ENCODE results near the gene SLC16A8.

The SLC16A8 gene

GRCh38 chr22:38077096-38077495 is 6.9 kb downstream of the SLC16A8 start:
- Histone ChIP-seq H3K4me1 (ENCODE audit: insufficient read depth, low read length) (no peaks in the 10 kb centered on the region), H4K20me1 (ENCODE audit: insufficient read depth, low read length) (no peaks in the 10 kb centered on the region), H3K4me2 (ENCODE audit: insufficient read depth, low read length) (no peak overlapping the region), H3K36me3 (ENCODE audit: insufficient read depth, low read length) (no peaks in the 10 kb centered on the region), H3K9me3 (ENCODE audit: insufficient read depth, low read length, severe bottlenecking) (no peaks in the 10 kb centered on the region), H3K27ac (ENCODE audit: low read length) (no peak overlapping the region), H2AFZ (ENCODE audit: low read depth, low read length) (no peak overlapping the region), H3K79me2 (ENCODE audit: insufficient read depth, low read length) (no peaks in the 10 kb centered on the region), H3K27me3 (ENCODE audit: insufficient read depth, low read length, poor library complexity) (no peaks in the 10 kb centered on the region), H3K4me3 (ENCODE audit: low read depth in 1 of 2, low read length in 2 of 2) (no peak overlapping the region), H3K9ac (ENCODE audit: low read depth, low read length) (no peak overlapping the region)
- DNase-seq (no peak), ATAC-seq (ENCODE audit: insufficient read depth, low read depth) (no peak)
- TF ChIP-seq CTCF (IDR thresholded peaks at IDR 0.05; ENCODE audit: borderline replicate concordance, extremely low read depth, low read length, poor library complexity, severe bottlenecking) (no peak), EZH2 (IDR thresholded peaks at IDR 0.05; ENCODE audit: borderline replicate concordance, low read depth, low read length, severe bottlenecking) (no peak)

- H3K27ac ChIP-seq (ENCODE audit: low read length), result no peak overlapping the region
- DNase-seq (no peak), ATAC-seq (ENCODE audit: insufficient read depth, low read depth) (no peak)
- no peaks in the 10 kb centered on the region for H4K20me1 ChIP-seq (ENCODE audit: insufficient read depth, low read length)
- H3K9ac ChIP-seq (ENCODE audit: low read depth, low read length), result no peak overlapping the region
- H2AFZ ChIP-seq (ENCODE audit: low read depth, low read length), result no peak overlapping the region
- no peak overlapping the region for H3K4me2 ChIP-seq (ENCODE audit: insufficient read depth, low read length)
- no peaks in the 10 kb centered on the region for H3K27me3 ChIP-seq (ENCODE audit: insufficient read depth, low read length, poor library complexity)
- H3K9me3 ChIP-seq (ENCODE audit: insufficient read depth, low read length, severe bottlenecking), result no peaks in the 10 kb centered on the region
- no peak overlapping the region for H3K4me3 ChIP-seq (ENCODE audit: low read depth in 1 of 2, low read length in 2 of 2)
- no peak for TF ChIP-seq CTCF (IDR thresholded peaks at IDR 0.05; ENCODE audit: borderline replicate concordance, extremely low read depth, low read length, poor library complexity, severe bottlenecking)
- TF ChIP-seq EZH2 (IDR thresholded peaks at IDR 0.05; ENCODE audit: borderline replicate concordance, low read depth, low read length, severe bottlenecking), result no peak
- H3K79me2 ChIP-seq (ENCODE audit: insufficient read depth, low read length), result no peaks in the 10 kb centered on the region
- no peaks in the 10 kb centered on the region for H3K36me3 ChIP-seq (ENCODE audit: insufficient read depth, low read length)
- no peaks in the 10 kb centered on the region for H3K4me1 ChIP-seq (ENCODE audit: insufficient read depth, low read length)
These were observed 8.0 kb downstream of the SLC16A8 start for GRCh38 chr22:38075961-38076360.

- H3K36me3 ChIP-seq (ENCODE audit: insufficient read depth, low read length), result no peaks in the 10 kb centered on the region
- no peaks in the 10 kb centered on the region for H3K79me2 ChIP-seq (ENCODE audit: insufficient read depth, low read length)
- no peaks in the 10 kb centered on the region for H3K4me1 ChIP-seq (ENCODE audit: insufficient read depth, low read length)
- DNase-seq (no peak), ATAC-seq (ENCODE audit: insufficient read depth, low read depth) (no peak)
- H3K9ac ChIP-seq (ENCODE audit: low read depth, low read length), result no peak overlapping the region
- H3K4me3 ChIP-seq (ENCODE audit: low read depth in 1 of 2, low read length in 2 of 2), result no peak overlapping the region
- no peaks in the 10 kb centered on the region for H4K20me1 ChIP-seq (ENCODE audit: insufficient read depth, low read length)
- no peak overlapping the region for H3K4me2 ChIP-seq (ENCODE audit: insufficient read depth, low read length)
- TF ChIP-seq EZH2 (IDR thresholded peaks at IDR 0.05; ENCODE audit: borderline replicate concordance, low read depth, low read length, severe bottlenecking) (no peak), CTCF (IDR thresholded peaks at IDR 0.05; ENCODE audit: borderline replicate concordance, extremely low read depth, low read length, poor library complexity, severe bottlenecking) (no peak)
- no peak overlapping the region for H2AFZ ChIP-seq (ENCODE audit: low read depth, low read length)
- no peak overlapping the region for H3K27ac ChIP-seq (ENCODE audit: low read length)
- no peaks in the 10 kb centered on the region for H3K9me3 ChIP-seq (ENCODE audit: insufficient read depth, low read length, severe bottlenecking)
- H3K27me3 ChIP-seq (ENCODE audit: insufficient read depth, low read length, poor library complexity), result no peaks in the 10 kb centered on the region
These were observed 8.7 kb downstream of the SLC16A8 start for GRCh38 chr22:38075105-38075825.

Data from DND-41 (cell line).